ENCODE data around the gene KHDC1. TPM values are rescaled to one million over a fixed set of nuclear protein-coding genes. Genes with fewer than 3 reads are reported as not detected.
A peak's percentile ranks its signal among the peaks of the same experiment; 100 is the strongest.

Gene KHDC1
- total RNA-seq, 1 experiment from 2014 or later, result 1.3 TPM

DNA sequence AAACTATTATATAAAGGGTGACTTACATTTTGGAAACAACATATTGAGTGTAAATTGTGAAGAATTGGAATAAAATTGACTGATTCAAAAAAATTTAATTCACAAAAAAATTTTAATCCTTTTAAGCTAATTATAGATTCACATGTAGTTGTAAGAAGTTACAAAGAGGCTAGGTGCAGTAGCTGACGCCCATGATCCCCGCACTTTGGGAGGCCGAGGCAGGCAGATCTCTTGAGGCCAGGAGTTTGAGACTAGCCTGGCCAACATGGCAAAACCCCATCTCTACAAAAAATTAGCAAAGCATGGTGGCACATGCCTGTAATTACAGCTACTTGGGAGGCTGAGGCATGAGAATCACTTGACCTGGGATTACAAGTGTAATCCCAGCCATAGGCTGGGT is 30.3 kb upstream of the KHDC1 start:
- ChIA-PET CTCF (interaction anchor here (0.6 to 5.7 kb wide), 2 partner anchors 33 to 319 kb away, joined by 3 to 30 read pairs; no protein-coding TSS in a partner anchor), POLR2A (no interaction called here)

DNA sequence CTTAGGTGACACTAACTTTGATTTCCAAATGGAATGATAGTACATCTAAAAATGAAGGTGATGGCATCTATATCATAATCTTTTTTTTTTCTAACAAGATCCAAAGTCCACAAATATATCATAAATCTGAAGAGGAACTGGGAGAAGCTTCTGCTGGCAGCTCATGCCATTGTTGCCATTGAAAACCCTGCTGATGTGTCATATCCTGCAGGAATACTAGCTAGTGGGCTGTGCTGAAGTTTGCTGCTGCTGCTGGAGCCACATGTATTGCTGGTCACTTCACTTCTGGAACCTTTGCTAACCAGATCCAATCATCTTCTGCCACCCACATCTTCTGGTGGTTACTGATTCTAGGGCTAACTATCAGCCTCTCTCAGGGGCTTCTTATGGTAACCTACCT is 27.4 kb upstream of the KHDC1 start:
- Mint-ChIP-seq H3K36me3 (ENCODE audit: insufficient read depth, unreplicated experiment) (peaks cover 10% of the 10 kb centered on the region), H3K4me1 (ENCODE audit: insufficient read depth, unreplicated experiment) (peaks cover 5% of the 10 kb centered on the region), H3K4me3 (ENCODE audit: unreplicated experiment) (no peak overlapping the region), H3K27me3 (ENCODE audit: insufficient read depth, unreplicated experiment) (no peaks in the 10 kb centered on the region), H3K9me3 (ENCODE audit: unreplicated experiment) (no peaks in the 10 kb centered on the region), H3K27ac (ENCODE audit: low read depth, unreplicated experiment) (no peak overlapping the region)
- intact Hi-C loops (cut with micrococcal nuclease), result no loop called here
- no peak for DNase-seq (ENCODE audit: unreplicated experiment)
- BruUV-seq (replicated peaks), result no TSS peak
- CTCF ChIA-PET, result interaction anchor here (0.7 to 5.7 kb wide), 5 partner anchors 18 to 321 kb away, joined by 3 to 30 read pairs (median 6); no protein-coding TSS in a partner anchor
- POLR2A ChIA-PET, result interaction anchor here (0.7 kb wide), 1 partner anchor 14 kb away, joined by 3 read pairs; no protein-coding TSS in a partner anchor
- TF ChIP-seq, protein P1, sequence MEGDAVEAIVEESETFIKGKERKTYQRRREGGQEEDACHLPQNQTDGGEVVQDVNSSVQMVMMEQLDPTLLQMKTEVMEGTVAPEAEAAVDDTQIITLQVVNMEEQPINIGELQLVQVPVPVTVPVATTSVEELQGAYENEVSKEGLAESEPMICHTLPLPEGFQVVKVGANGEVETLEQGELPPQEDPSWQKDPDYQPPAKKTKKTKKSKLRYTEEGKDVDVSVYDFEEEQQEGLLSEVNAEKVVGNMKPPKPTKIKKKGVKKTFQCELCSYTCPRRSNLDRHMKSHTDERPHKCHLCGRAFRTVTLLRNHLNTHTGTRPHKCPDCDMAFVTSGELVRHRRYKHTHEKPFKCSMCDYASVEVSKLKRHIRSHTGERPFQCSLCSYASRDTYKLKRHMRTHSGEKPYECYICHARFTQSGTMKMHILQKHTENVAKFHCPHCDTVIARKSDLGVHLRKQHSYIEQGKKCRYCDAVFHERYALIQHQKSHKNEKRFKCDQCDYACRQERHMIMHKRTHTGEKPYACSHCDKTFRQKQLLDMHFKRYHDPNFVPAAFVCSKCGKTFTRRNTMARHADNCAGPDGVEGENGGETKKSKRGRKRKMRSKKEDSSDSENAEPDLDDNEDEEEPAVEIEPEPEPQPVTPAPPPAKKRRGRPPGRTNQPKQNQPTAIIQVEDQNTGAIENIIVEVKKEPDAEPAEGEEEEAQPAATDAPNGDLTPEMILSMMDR (IDR thresholded peaks at IDR 0.05; ENCODE audit: unreplicated experiment), result no peak

More for the DNA sequence above, 30.3 kb upstream of the KHDC1 start:
- H3K9me3 Mint-ChIP-seq (ENCODE audit: unreplicated experiment), result no peaks in the 10 kb centered on the region
- H3K27me3 Mint-ChIP-seq (ENCODE audit: insufficient read depth, unreplicated experiment), result no peaks in the 10 kb centered on the region
- TF ChIP-seq, protein P1 (IDR thresholded peaks at IDR 0.05; ENCODE audit: unreplicated experiment), result no peak
- DNase-seq (ENCODE audit: unreplicated experiment), result no peak
- H3K4me1 Mint-ChIP-seq (ENCODE audit: insufficient read depth, unreplicated experiment), result no peaks in the 10 kb centered on the region
- H3K4me3 Mint-ChIP-seq (ENCODE audit: unreplicated experiment), result no peak overlapping the region
- intact Hi-C loops (cut with micrococcal nuclease), result no loop called here
- no TSS peak for BruUV-seq (replicated peaks)
- peaks cover 6% of the 10 kb centered on the region for H3K36me3 Mint-ChIP-seq (ENCODE audit: insufficient read depth, unreplicated experiment)
- no peak overlapping the region for H3K27ac Mint-ChIP-seq (ENCODE audit: low read depth, unreplicated experiment)

DNA sequence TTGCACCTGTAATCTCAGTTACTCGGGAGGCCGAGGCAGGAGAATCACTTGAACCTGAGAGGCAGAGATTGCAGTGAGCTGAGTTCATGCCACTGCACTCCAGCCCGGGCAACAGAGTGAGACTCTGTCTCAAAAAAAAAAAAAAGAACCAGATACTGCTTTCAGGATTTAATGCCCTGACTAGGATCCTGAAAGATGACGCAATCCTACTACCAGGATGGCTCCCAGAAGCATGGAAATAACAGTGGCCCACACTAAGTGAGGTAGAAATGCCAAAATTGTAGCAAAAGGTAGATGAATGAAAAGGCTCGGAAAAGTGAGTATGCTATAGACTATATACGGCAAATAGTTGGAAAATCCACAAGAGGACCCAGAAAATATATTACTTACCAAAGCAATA is 23.8 kb upstream of the KHDC1 start:
- ChIA-PET CTCF (interaction anchor here (1.0 to 4.7 kb wide), 8 partner anchors 23 to 324 kb away, joined by 3 to 97 read pairs (median 5); no protein-coding TSS in a partner anchor), POLR2A (interaction anchor here (1.3 kb wide), 1 partner anchor 23 kb away, joined by 6 read pairs; no protein-coding TSS in a partner anchor)
- H3K27ac Mint-ChIP-seq (ENCODE audit: low read depth, unreplicated experiment), result no peak overlapping the region
- H3K9me3 Mint-ChIP-seq (ENCODE audit: unreplicated experiment), result no peaks in the 10 kb centered on the region
- TF ChIP-seq, protein P1 (IDR thresholded peaks at IDR 0.05; ENCODE audit: unreplicated experiment), result no peak
- no peaks in the 10 kb centered on the region for H3K27me3 Mint-ChIP-seq (ENCODE audit: insufficient read depth, unreplicated experiment)
- no peak for DNase-seq (ENCODE audit: unreplicated experiment)
- BruUV-seq (replicated peaks), result no TSS peak
- intact Hi-C loops (cut with micrococcal nuclease), result loop anchor here (10.0 kb wide), 1 partner anchor 218 kb away; no protein-coding TSS in a partner anchor
- H3K36me3 Mint-ChIP-seq (ENCODE audit: insufficient read depth, unreplicated experiment), result peaks cover 16% of the 10 kb centered on the region
- H3K4me1 Mint-ChIP-seq (ENCODE audit: insufficient read depth, unreplicated experiment), result peaks cover 6% of the 10 kb centered on the region
- H3K4me3 Mint-ChIP-seq (ENCODE audit: unreplicated experiment), result no peak overlapping the region

DNA sequence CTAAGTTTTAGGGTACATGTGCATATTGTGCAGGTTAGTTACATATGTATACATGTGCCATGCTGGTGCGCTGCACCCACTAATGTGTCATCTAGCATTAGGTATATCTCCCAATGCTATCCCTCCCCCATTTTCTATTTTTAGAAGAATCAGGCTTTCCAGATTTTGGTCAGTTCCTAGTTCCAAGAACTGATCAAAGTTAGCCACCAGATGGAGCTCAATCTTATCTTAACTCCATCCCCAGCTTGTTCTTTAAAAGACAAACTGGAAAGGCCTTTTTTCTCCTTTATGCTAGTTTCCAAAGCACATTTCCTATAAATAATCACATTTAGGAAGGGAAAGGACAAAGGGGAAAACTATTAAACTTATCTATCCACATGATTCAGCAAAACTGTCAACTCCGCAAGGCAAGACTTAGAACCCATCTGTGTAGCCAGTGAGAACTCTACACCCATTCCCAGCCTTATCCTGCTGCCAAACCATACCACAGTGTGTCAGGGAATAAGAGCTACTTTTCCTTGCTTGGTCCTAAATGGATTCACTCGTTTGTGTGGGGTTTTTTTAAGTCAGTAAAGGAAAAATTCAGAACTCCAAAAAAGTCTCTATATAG is 22.8 kb upstream of the KHDC1 start:
- intact Hi-C loops (cut with micrococcal nuclease), result loop anchor here (1.0 to 10.0 kb wide), 3 partner anchors 41 to 219 kb away; no protein-coding TSS in a partner anchor

More for the DNA sequence above, 22.8 kb upstream of the KHDC1 start:
- Mint-ChIP-seq H3K9me3 (ENCODE audit: unreplicated experiment) (no peaks in the 10 kb centered on the region), H3K36me3 (ENCODE audit: insufficient read depth, unreplicated experiment) (peaks cover 16% of the 10 kb centered on the region), H3K4me1 (ENCODE audit: insufficient read depth, unreplicated experiment) (peaks cover 6% of the 10 kb centered on the region), H3K4me3 (ENCODE audit: unreplicated experiment) (no peak overlapping the region), H3K27me3 (ENCODE audit: insufficient read depth, unreplicated experiment) (no peaks in the 10 kb centered on the region), H3K27ac (ENCODE audit: low read depth, unreplicated experiment) (no peak overlapping the region)
- no TSS peak for BruUV-seq (replicated peaks)
- ChIA-PET CTCF (interaction anchor here (0.5 to 4.7 kb wide), 34 partner anchors 9 to 1816 kb away, joined by 3 to 97 read pairs (median 5); partner anchors contain the start of gene MTO1), POLR2A (interaction anchor here (0.5 to 1.6 kb wide), 7 partner anchors 16 to 637 kb away, joined by 3 to 8 read pairs (median 3); partner anchors contain the start of gene MTO1)
- TF ChIP-seq, protein P1 (IDR thresholded peaks at IDR 0.05; ENCODE audit: unreplicated experiment), result peak; percentile 35
- peak; percentile 63 for DNase-seq (ENCODE audit: unreplicated experiment)

Data from MCF 10A (cell line).